ENCODE measurements around the gene CELA3B.
"Not testable (repeated sequence)": the region's sequence is repeated elsewhere in the genome, so short reads cannot be mapped to it uniquely, and the experiment has no call there.

CELA3B gene

DNA sequence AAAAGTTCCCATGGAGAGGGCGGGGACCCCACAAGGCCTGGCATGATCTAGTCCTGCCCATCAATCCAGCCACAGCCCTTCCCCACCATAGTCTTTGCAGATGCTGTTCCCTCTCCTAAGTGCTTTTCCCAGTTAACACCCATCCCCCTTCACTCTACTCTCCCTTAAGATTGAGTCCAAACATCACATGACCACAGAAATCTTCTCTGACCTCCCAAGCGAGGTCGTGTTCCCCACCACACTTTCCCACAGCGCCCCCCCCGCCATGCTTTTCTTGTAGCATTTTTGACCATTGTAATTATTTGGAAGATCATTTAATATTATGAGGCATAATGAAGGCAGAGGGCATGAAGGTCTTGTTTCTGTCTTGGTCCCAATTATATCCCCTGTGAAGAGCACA is 35.5 kb upstream of the CELA3B start:
- TF ChIP-seq, protein P1, sequence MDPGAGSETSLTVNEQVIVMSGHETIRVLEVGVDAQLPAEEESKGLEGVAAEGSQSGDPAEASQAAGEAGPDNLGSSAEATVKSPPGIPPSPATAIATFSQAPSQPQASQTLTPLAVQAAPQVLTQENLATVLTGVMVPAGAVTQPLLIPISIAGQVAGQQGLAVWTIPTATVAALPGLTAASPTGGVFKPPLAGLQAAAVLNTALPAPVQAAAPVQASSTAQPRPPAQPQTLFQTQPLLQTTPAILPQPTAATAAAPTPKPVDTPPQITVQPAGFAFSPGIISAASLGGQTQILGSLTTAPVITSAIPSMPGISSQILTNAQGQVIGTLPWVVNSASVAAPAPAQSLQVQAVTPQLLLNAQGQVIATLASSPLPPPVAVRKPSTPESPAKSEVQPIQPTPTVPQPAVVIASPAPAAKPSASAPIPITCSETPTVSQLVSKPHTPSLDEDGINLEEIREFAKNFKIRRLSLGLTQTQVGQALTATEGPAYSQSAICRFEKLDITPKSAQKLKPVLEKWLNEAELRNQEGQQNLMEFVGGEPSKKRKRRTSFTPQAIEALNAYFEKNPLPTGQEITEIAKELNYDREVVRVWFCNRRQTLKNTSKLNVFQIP (CRISPR knock-in tag; IDR thresholded peaks at IDR 0.05; ENCODE audit: borderline replicate concordance, low read depth), result no peak
- TF ChIP-seq OSR1 (CRISPR knock-in tag; IDR thresholded peaks at IDR 0.05) (no peak), ISL1 (CRISPR knock-in tag; IDR thresholded peaks at IDR 0.05) (no peak), CSDC2 (CRISPR knock-in tag; IDR thresholded peaks at IDR 0.05) (no peak), BACH2 (CRISPR knock-in tag; IDR thresholded peaks at IDR 0.05; ENCODE audit: borderline replicate concordance) (no peak), TCF4 (CRISPR knock-in tag; IDR thresholded peaks at IDR 0.05; ENCODE audit: borderline replicate concordance) (no peak), ARNTL (CRISPR knock-in tag; IDR thresholded peaks at IDR 0.05; ENCODE audit: borderline replicate concordance, low read depth) (no peak), ZNF565 (CRISPR knock-in tag; conservative IDR thresholded peaks at IDR 0.05; ENCODE audit: low read depth) (no peak), ZFP30 (CRISPR knock-in tag; IDR thresholded peaks at IDR 0.05) (no peak), ZNF70 (CRISPR knock-in tag; IDR thresholded peaks at IDR 0.05) (no peak)
- TF ChIP-seq, protein P2, sequence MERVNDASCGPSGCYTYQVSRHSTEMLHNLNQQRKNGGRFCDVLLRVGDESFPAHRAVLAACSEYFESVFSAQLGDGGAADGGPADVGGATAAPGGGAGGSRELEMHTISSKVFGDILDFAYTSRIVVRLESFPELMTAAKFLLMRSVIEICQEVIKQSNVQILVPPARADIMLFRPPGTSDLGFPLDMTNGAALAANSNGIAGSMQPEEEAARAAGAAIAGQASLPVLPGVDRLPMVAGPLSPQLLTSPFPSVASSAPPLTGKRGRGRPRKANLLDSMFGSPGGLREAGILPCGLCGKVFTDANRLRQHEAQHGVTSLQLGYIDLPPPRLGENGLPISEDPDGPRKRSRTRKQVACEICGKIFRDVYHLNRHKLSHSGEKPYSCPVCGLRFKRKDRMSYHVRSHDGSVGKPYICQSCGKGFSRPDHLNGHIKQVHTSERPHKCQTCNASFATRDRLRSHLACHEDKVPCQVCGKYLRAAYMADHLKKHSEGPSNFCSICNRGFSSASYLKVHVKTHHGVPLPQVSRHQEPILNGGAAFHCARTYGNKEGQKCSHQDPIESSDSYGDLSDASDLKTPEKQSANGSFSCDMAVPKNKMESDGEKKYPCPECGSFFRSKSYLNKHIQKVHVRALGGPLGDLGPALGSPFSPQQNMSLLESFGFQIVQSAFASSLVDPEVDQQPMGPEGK (CRISPR knock-in tag; IDR thresholded peaks at IDR 0.05; ENCODE audit: borderline replicate concordance), result no peak
- TF ChIP-seq, protein P3, sequence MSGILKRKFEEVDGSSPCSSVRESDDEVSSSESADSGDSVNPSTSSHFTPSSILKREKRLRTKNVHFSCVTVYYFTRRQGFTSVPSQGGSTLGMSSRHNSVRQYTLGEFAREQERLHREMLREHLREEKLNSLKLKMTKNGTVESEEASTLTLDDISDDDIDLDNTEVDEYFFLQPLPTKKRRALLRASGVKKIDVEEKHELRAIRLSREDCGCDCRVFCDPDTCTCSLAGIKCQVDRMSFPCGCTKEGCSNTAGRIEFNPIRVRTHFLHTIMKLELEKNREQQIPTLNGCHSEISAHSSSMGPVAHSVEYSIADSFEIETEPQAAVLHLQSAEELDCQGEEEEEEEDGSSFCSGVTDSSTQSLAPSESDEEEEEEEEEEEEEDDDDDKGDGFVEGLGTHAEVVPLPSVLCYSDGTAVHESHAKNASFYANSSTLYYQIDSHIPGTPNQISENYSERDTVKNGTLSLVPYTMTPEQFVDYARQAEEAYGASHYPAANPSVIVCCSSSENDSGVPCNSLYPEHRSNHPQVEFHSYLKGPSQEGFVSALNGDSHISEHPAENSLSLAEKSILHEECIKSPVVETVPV (CRISPR knock-in tag; IDR thresholded peaks at IDR 0.05), result no peak
- ATAC-seq, result no peak

DNA sequence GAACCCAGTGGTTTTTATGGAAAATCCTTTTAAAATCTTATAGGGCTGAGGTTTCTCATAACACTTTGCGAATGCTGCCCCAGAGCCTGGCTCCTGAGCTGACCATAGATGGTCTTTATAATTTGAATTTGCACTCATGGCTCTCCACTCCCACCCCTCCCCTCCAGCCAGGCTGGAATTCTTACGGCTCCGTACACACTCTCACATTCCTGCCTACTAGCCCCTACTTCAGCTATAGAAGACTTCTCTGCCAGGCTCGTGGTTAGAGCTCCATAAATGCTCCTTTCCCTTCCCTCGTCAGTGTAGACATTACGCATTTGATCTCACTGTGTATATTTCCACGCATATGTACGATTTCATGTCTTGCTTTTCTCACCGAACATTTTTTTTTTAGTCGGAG is 34.4 kb upstream of the CELA3B start:
- ATAC-seq, result no peak
- no peak for TF ChIP-seq ESRRG (CRISPR knock-in tag; IDR thresholded peaks at IDR 0.05)
- no peak for TF ChIP-seq CSDC2 (CRISPR knock-in tag; IDR thresholded peaks at IDR 0.05)
- TF ChIP-seq, protein P1 (CRISPR knock-in tag; IDR thresholded peaks at IDR 0.05; ENCODE audit: borderline replicate concordance, low read depth), result no peak
- no peak for TF ChIP-seq ZFP3 (CRISPR knock-in tag; IDR thresholded peaks at IDR 0.05)
- no peak for TF ChIP-seq TOX (CRISPR knock-in tag; IDR thresholded peaks at IDR 0.05; ENCODE audit: borderline replicate concordance)
- no peak for TF ChIP-seq ZFP30 (CRISPR knock-in tag; IDR thresholded peaks at IDR 0.05)
- no peak for TF ChIP-seq OSR1 (CRISPR knock-in tag; IDR thresholded peaks at IDR 0.05)
- TF ChIP-seq, protein P4, sequence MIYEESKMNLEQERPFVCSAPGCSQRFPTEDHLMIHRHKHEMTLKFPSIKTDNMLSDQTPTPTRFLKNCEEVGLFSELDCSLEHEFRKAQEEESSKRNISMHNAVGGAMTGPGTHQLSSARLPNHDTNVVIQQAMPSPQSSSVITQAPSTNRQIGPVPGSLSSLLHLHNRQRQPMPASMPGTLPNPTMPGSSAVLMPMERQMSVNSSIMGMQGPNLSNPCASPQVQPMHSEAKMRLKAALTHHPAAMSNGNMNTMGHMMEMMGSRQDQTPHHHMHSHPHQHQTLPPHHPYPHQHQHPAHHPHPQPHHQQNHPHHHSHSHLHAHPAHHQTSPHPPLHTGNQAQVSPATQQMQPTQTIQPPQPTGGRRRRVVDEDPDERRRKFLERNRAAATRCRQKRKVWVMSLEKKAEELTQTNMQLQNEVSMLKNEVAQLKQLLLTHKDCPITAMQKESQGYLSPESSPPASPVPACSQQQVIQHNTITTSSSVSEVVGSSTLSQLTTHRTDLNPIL (CRISPR knock-in tag; IDR thresholded peaks at IDR 0.05; ENCODE audit: low read depth), result no peak
- TF ChIP-seq PPARA (CRISPR knock-in tag; IDR thresholded peaks at IDR 0.05; ENCODE audit: borderline replicate concordance), result no peak
- TF ChIP-seq ZNF70 (CRISPR knock-in tag; IDR thresholded peaks at IDR 0.05), result no peak
- no peak for TF ChIP-seq RARB (CRISPR knock-in tag; IDR thresholded peaks at IDR 0.05)
- no peak for TF ChIP-seq ZNF565 (CRISPR knock-in tag; conservative IDR thresholded peaks at IDR 0.05; ENCODE audit: low read depth)
- no peak for TF ChIP-seq SNAI2 (CRISPR knock-in tag; IDR thresholded peaks at IDR 0.05)
- TF ChIP-seq, protein P2 (CRISPR knock-in tag; IDR thresholded peaks at IDR 0.05; ENCODE audit: borderline replicate concordance), result no peak
- TF ChIP-seq, protein P3 (CRISPR knock-in tag; IDR thresholded peaks at IDR 0.05), result no peak
- TF ChIP-seq BACH2 (CRISPR knock-in tag; IDR thresholded peaks at IDR 0.05; ENCODE audit: borderline replicate concordance), result no peak
- no peak for TF ChIP-seq GLIS3 (CRISPR knock-in tag; IDR thresholded peaks at IDR 0.05)
- TF ChIP-seq ZNF8 (CRISPR knock-in tag; IDR thresholded peaks at IDR 0.05), result no peak
- TF ChIP-seq TCF4 (CRISPR knock-in tag; IDR thresholded peaks at IDR 0.05; ENCODE audit: borderline replicate concordance), result no peak
- TF ChIP-seq ARNTL (CRISPR knock-in tag; IDR thresholded peaks at IDR 0.05; ENCODE audit: borderline replicate concordance, low read depth), result no peak

DNA sequence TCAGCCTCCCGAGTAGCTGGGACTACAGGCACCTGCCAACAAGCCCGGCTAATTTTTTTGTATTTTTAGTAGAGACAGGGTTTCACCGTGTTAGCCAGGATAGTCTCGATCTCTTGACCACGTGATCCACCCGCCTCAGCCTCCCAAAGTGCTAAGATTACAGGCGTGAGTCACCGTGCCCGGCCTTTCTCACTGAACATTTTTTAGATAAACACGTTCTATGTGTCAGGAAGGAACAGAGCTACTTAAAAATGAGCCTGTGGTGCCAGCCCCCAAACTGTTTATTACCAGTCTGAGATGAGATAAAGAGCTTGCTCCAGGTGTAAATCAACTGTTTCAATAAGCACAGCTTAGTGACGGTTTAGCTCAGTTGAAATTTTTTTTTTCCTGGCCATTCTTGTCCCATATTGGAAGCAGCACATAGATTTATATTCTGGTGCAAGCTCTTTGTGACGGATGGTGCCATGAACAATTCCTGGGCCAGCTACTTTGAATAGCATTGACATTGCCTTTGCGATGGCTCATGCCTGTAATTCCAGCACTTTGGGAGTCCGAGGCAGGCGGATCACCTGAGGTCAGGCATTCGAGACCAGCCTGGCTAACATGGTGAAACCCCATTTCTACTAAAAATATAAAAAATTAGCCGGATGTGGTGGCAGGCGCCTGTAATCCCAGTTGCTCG is 33.7 kb upstream of the CELA3B start:
- ATAC-seq, result not testable (repeated sequence)

Data from SK-N-SH treated with all-trans-retinoic acid at 6 μM for 48 hours (cell line).